HCT116 (cell line): ENCODE results near the gene EIF3M.

ENCODE experiments used
- EGR1 ChIP-seq: IDR thresholded peaks from 2 replicates; pipeline ENCODE4 v1.6.1; 2012; ENCODE audit warnings: low read depth
- EZH2 ChIP-seq: fragments of 200-600 bp; sonication (generic); IDR thresholded peaks from 2 replicates; pipeline ENCODE4 v1.6.1; 2017; ENCODE audit warnings: antibody characterized with exemption, mixed run types
- EZH2phosphoT487 ChIP-seq: fragments of 200-600 bp; IDR thresholded peaks from 2 replicates; pipeline ENCODE4 v1.6.1; 2018; ENCODE audit warnings: antibody characterized with exemption, borderline replicate concordance
- JUND ChIP-seq: IDR thresholded peaks from 2 replicates; pipeline ENCODE4 v1.6.1; 2012
- POLR2A ChIP-seq: IDR thresholded peaks from 2 replicates; pipeline ENCODE4 v1.7.0; 2011; ENCODE audit warnings: borderline replicate concordance; ENCODE audit not compliant: insufficient read depth, insufficient read length; ENCODE audit errors: extremely low read depth
- POLR2AphosphoS5 ChIP-seq: IDR thresholded peaks from 2 replicates; pipeline ENCODE4 v1.6.1; 2011; ENCODE audit warnings: mild to moderate bottlenecking, low read depth, low read length, moderate library complexity
- SRF ChIP-seq: IDR thresholded peaks from 2 replicates; pipeline ENCODE4 v1.6.1; 2012; ENCODE audit warnings: low read depth
- YY1 ChIP-seq: IDR thresholded peaks from 2 replicates; pipeline ENCODE4 v1.6.1; 2011; ENCODE audit warnings: low read length, low read depth, moderate library complexity, mild to moderate bottlenecking; ENCODE audit not compliant: insufficient replicate concordance; ENCODE audit errors: extremely low read depth
- TF ChIP-seq, protein P1 (sequence below): IDR thresholded peaks from 2 replicates; pipeline ENCODE4 v1.6.1; 2012; ENCODE audit warnings: low read depth
- TF ChIP-seq, protein P2 (sequence below), 3 experiments: fragments of 200-600 bp in 1 of 3; sonication (generic) in 1 of 3; IDR thresholded peaks in 2 of 3; conservative IDR thresholded peaks in 1 of 3; 2 replicates each; pipeline ENCODE4 v1.5.1; 2012 to 2017; ENCODE audit warnings: low read depth in 2 of 3, low read length in 2 of 3, antibody characterized with exemption in 1 of 3, borderline replicate concordance in 1 of 3, control low read depth in 1 of 3, mild to moderate bottlenecking in 1 of 3, mixed read lengths in 1 of 3, mixed run types in 1 of 3, moderate library complexity in 1 of 3; ENCODE audit not compliant: insufficient read depth in 1 of 3
- TF ChIP-seq, protein P3 (sequence below): IDR thresholded peaks from 2 replicates; pipeline ENCODE4 v1.6.1; 2011; ENCODE audit warnings: mild to moderate bottlenecking, low read length, moderate library complexity; ENCODE audit not compliant: insufficient replicate concordance; ENCODE audit errors: extremely low read depth

DNA sequence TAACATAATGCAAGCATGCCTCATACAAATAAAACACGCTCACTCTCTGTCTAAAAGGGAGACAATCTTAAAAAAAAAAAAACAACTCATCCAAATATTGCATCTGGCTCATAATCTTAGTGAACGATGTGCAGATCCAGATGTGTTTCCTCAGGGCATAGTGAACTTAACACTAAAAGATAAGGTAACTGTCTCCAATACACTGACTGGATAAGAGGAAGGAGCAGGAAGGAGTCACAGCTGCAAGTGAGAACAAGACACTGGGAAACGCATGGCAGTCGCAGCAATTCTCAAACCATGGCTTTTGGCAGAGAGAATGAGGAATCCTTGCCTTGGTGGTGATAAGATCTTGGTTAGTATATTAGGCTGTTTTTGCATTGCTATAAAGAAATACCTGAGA is 9.2 kb upstream of the EIF3M start:
- TF ChIP-seq, protein P1, sequence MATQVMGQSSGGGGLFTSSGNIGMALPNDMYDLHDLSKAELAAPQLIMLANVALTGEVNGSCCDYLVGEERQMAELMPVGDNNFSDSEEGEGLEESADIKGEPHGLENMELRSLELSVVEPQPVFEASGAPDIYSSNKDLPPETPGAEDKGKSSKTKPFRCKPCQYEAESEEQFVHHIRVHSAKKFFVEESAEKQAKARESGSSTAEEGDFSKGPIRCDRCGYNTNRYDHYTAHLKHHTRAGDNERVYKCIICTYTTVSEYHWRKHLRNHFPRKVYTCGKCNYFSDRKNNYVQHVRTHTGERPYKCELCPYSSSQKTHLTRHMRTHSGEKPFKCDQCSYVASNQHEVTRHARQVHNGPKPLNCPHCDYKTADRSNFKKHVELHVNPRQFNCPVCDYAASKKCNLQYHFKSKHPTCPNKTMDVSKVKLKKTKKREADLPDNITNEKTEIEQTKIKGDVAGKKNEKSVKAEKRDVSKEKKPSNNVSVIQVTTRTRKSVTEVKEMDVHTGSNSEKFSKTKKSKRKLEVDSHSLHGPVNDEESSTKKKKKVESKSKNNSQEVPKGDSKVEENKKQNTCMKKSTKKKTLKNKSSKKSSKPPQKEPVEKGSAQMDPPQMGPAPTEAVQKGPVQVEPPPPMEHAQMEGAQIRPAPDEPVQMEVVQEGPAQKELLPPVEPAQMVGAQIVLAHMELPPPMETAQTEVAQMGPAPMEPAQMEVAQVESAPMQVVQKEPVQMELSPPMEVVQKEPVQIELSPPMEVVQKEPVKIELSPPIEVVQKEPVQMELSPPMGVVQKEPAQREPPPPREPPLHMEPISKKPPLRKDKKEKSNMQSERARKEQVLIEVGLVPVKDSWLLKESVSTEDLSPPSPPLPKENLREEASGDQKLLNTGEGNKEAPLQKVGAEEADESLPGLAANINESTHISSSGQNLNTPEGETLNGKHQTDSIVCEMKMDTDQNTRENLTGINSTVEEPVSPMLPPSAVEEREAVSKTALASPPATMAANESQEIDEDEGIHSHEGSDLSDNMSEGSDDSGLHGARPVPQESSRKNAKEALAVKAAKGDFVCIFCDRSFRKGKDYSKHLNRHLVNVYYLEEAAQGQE = no peak
- TF ChIP-seq EZH2phosphoT487 = no peak
- no peak for TF ChIP-seq EGR1
- TF ChIP-seq, protein P2, sequence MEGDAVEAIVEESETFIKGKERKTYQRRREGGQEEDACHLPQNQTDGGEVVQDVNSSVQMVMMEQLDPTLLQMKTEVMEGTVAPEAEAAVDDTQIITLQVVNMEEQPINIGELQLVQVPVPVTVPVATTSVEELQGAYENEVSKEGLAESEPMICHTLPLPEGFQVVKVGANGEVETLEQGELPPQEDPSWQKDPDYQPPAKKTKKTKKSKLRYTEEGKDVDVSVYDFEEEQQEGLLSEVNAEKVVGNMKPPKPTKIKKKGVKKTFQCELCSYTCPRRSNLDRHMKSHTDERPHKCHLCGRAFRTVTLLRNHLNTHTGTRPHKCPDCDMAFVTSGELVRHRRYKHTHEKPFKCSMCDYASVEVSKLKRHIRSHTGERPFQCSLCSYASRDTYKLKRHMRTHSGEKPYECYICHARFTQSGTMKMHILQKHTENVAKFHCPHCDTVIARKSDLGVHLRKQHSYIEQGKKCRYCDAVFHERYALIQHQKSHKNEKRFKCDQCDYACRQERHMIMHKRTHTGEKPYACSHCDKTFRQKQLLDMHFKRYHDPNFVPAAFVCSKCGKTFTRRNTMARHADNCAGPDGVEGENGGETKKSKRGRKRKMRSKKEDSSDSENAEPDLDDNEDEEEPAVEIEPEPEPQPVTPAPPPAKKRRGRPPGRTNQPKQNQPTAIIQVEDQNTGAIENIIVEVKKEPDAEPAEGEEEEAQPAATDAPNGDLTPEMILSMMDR (IDR thresholded peaks at IDR 0.05 in 2 of 3, conservative IDR thresholded peaks at IDR 0.05 in 1 of 3; ENCODE audit: borderline replicate concordance in 1 of 3, insufficient read depth in 1 of 3, low read depth in 2 of 3, low read length in 2 of 3) = no peak
- no peak for TF ChIP-seq JUND
- no peak for TF ChIP-seq EZH2
- TF ChIP-seq POLR2A = no peak
- TF ChIP-seq POLR2AphosphoS5 = no peak
- TF ChIP-seq, protein P3, sequence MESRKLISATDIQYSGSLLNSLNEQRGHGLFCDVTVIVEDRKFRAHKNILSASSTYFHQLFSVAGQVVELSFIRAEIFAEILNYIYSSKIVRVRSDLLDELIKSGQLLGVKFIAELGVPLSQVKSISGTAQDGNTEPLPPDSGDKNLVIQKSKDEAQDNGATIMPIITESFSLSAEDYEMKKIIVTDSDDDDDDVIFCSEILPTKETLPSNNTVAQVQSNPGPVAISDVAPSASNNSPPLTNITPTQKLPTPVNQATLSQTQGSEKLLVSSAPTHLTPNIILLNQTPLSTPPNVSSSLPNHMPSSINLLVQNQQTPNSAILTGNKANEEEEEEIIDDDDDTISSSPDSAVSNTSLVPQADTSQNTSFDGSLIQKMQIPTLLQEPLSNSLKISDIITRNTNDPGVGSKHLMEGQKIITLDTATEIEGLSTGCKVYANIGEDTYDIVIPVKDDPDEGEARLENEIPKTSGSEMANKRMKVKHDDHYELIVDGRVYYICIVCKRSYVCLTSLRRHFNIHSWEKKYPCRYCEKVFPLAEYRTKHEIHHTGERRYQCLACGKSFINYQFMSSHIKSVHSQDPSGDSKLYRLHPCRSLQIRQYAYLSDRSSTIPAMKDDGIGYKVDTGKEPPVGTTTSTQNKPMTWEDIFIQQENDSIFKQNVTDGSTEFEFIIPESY = no peak
- no peak for TF ChIP-seq SRF
- TF ChIP-seq YY1 = no peak
